HG02588 (cell line): ENCODE results near the gene PCDHGC4.

Source experiments
- ATAC-seq: cut with Tn5 transposase; IDR thresholded peaks from one replicate; pipeline ENCODE4 v1.9.1; 2021; ENCODE audit warnings: mild to moderate bottlenecking, moderate library complexity; ENCODE audit not compliant: unreplicated experiment

Gene PCDHGC4

DNA sequence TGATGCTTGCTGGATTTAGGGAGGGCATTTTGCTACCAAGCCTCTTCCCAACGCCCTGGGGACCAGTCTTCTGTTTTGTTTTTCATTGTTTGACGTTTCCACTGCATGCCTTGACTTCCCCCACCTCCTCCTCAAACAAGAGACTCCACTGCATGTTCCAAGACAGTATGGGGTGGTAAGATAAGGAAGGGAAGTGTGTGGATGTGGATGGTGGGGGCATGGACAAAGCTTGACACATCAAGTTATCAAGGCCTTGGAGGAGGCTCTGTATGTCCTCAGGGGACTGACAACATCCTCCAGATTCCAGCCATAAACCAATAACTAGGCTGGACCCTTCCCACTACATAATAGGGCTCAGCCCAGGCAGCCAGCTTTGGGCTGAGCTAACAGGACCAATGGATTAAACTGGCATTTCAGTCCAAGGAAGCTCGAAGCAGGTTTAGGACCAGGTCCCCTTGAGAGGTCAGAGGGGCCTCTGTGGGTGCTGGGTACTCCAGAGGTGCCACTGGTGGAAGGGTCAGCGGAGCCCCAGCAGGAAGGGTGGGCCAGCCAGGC is 27.0 kb downstream of the PCDHGC4 start:
- no peak for ATAC-seq

DNA sequence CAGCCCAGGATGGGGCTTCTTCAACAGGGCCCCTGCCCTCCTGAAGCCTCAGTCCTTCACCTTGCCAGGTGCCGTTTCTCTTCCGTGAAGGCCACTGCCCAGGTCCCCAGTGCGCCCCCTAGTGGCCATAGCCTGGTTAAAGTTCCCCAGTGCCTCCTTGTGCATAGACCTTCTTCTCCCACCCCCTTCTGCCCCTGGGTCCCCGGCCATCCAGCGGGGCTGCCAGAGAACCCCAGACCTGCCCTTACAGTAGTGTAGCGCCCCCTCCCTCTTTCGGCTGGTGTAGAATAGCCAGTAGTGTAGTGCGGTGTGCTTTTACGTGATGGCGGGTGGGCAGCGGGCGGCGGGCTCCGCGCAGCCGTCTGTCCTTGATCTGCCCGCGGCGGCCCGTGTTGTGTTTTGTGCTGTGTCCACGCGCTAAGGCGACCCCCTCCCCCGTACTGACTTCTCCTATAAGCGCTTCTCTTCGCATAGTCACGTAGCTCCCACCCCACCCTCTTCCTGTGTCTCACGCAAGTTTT is 27.6 kb downstream of the PCDHGC4 start:
- ATAC-seq = no peak

DNA sequence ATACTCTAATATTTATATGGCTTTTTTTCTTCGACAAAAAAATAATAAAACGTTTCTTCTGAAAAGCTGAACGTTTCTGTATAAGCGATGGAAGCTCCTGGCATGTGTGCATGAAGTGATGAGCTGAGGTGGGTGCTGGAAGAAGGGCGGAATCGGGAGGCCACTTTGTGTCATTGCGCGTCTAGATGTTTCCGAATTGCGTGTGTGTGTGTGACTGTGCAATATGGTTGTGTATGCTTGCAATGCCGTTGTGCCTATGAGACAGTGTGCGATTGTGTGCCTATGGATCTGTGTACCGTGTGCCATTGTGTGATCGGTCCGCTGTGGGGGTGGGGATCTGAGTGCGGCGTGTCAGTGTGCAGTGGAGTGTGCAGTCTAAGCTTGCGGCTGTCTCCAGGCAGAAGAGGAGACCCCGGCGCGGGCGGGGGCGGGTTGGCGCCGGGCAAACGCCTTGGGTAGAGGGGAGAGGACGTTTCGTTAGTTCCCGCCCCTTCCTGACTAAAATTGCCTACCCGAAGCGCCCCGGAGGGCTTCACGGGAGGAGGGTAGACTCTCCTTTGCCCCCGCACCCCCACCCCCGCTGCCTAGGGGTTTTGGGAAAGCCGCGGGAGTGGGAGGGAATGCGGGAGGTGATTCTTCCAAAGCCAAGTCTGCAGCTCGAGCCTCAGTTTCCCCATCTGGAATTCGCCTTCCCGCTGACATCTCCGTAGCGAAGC is 28.2 kb downstream of the PCDHGC4 start:
- no peak for ATAC-seq

DNA sequence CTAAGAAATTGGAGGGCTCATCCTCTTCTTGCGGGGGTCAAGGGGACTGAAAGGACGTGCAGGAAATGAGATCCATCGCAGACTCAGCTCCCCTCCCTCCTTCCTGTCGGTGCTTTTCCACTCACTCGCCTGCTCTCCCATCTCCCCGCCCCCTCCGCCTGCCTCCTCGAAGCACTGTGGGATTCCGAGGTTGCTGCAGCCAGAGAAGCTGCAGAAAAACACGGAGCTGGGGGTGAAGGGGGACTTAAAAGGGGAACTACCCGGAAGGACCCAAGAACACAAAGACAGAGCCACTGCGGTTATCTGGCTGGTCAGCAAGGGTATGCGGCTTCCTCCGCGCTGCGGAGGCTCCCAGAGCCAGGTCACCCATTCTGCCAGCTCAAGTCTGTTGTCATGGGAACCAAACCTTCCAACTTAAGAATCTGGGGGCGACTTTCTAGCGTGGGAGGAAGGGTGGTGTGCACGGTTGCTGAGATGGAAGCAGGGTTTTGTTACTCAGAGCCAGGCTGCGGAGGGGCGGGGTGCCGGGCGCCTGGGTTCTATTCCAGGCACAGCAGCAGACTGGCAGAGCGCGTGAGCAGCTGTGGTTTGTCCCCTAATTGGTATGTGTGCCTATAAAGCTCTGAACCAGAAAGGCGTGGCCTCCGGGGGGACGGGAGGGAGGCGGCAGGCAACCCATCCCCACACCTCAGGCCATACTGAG is 28.9 kb downstream of the PCDHGC4 start:
- ATAC-seq = peak; percentile 31

DNA sequence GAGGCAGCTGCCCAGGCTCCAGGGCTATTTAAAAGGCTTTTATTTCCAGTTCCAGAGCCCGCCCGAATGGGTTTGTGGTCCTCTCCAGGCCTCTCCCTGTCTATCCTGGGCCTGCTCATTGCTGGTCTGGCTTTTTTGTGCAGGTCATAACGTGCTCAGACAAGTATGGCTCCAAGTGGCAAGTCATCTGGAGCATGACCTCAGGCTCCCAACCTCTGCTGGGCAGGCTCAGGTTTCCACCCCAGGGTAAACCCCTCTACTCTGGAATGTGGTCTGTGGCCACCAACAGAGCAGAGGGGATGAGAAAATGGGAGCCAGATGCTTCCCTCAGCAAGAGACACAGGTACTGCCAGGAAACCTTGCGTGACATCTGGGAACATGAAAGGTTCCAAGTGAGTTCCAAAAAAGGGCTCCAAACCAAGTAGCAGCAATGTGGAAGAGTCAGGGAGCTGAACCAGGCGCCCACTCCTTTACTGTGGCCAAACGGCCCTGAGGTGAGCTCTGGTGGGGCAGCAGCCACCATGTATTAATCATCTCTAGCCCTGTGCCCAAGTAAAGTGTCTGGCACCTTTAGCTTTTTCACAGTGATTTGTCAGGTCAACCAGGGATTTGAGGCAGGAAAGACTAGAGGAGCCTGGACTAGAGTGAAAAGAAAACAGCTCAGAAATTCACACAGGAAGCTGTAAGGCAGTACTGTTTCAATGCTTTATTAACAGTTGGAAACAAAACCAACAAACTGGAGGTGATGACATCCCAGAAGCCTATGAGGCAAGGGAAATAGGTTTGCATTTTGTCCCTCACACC is 29.7 kb downstream of the PCDHGC4 start:
- peak; percentile 16 for ATAC-seq

DNA sequence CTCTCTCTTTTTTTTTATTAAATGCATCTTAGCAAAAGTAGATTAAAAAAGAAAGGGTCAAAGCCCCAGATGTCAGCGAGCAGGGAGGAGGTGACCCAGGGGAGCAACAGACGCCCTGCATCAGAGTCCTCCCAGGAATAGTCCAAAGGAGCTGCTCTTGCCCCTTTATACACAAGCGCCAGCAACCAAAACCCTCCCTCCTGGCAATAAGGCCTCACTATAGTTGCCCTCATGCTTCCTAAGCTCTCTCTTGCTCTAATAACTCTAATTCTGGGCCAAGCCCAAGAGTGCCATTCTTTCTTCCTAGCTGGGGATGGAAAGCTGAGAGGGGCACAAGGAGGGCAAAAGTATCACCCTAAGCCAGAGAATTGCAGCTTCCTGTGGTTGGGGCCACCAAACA is 30.3 kb downstream of the PCDHGC4 start:
- ATAC-seq = no peak

DNA sequence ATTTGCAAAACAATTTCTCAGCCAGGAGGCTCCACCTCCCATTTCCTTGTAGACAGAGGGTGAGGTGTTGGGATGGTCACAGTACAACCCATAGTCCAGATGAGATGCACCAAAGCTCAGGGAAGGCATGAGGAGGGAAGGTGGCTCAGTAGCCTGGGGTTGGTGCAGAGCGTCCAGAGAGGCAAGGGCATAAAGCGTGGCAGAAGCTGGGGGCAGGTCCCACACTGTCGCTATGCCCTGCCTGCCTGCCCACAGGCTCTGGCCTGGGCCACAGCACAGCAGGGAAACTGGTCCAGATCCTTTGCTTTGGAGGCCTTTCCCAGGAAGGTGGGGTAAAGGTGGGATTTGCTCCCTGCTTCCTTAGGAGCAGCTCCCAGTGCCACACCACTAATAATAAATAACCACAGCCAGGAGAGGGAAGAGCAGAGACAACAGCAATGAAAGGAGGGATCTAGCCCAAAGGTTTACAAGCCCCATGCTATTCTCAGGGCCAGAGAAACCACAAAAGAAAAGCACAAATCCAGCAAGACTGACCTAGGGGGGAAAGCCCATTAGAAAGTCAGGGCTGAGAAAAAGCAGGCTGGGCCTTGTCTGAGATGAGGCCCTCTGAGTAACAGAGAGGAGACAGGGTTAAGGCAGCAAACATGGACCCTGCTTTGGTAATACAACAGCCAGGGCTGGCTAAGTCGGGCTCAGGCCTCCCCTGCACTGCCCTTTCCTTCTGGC is 31.3 kb downstream of the PCDHGC4 start:
- ATAC-seq = no peak

DNA sequence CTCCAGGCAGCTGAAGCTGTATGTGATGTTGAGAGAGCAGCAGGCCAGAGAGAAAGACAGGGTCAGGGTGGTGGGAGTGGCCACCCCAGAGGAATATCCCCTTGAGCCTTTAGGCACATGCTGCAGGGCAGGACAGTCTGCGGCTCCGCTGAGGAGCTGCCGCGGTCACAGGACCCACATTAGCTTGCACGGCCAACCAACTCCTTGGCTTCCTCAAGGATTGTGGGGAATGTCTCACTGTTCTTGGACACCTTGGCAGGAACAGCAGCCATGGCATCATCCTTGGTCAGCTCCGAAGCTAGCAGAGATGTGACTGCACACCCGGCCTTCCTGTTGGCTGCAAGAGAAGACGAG is 31.8 kb downstream of the PCDHGC4 start:
- no peak for ATAC-seq

DNA sequence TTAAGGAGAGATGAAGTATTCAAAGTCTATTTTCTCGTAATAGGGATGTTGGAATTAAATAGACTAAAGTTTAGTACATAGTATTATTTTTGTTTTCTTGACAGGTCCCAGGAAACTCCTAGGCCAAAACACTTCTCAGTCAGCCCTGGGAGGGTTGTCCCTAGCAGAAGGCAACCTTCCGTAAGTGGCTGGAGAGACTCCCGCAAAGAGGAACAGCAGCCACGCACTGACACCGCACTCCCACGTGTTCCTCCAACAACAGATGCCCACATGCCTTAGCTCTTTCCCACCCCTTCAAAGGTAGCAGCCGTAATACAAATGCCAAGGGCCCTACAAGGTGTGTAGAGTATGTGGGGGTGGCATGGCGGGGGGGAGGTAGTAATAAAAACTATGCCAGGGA is 32.5 kb downstream of the PCDHGC4 start:
- no peak for ATAC-seq

DNA sequence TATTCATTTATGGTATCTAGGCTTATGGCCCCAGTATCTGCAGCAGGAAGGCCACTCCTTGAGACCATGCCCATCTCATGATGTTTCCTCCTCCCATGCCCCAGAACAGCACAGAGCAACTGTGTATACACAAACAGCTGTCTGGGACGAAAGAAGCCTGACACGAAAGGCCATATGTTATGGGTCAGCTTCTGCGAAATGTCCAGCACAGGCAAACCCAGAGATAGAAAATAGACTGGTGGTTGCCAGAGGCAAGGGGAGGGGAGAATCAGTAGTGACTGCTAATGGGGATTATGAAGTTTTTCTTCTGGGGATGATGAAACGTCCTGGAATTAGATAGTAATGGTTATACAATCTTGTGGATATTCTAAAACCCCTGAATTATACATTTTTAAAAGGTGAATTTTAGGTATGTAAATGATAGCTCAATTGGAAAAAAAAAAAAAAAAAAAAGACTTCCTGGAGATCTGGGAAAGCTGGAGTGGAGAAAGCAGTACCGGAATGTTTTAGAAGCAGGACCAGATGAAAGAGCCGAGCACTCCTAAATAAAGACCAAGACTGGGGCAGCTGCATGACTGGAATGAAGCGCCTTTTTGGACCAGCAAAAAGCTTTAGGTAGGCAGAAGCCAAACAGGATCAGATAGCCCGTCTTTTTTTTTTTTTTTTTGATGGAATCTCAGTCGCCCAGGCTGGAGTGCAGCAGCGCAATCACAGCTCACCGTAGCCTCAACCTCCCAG is 33.2 kb downstream of the PCDHGC4 start:
- ATAC-seq = no peak

DNA sequence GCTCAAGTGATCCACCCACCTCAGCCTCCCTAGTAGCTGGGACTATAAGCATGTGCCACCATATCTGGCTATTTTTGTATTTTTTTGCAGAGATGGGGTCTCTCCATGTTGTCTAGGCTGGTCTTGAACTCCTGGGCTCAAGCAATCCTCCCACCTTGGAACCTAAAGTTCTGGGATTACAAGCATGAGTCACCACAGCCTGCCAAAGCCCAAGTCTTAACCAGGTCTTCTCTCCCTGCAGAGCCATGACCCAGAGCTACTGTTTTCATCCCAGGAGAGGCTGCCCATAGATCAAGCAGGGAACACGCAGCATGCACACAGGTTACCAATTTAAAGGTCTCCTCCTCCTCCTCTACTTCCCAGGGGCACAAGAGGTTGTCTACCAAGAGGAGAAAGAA is 33.8 kb downstream of the PCDHGC4 start:
- ATAC-seq = no peak

DNA sequence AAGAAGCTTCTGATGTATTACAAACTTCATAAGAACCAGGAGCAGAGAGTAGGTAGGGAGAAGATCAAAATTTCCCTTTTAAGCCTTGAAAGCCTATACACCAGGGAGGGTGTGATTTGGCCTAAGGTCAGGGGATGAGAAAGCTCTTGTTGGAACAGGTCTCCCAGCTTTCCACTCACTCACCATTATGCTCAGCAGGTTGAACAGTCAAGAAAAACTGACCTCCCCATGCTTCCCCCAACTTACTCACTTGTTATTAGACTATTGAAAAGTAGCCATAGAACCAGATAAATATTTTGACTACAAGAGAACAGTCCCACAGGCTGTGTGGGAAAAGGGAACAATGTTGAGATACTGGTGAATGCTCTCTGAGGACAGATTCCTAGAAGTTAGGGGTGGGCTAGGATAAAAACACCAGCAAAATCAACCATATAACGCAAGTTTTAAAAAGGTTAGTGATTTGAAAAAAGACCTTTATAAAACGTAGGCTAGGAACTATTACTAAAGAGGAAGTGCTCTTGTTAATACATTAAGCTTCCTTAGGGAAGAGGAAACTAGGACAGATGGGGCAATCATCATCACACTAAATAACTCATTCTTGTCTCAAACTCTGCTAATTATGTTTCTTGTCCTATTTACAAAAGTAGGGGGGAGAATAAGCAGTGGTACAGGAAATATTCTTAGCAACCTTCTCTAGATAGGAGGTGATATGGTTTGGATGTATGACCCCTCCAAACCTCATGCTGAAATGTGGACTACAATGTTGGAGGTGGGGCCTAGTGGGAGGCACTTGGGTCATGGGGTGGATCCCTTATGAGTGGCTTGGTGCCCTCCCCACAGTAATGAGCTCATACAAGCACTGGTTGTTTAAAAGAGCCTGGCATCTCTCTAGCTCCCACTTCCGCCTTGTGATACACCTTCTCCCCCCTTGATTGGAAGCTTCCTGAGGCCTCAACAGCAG is 35.1 kb downstream of the PCDHGC4 start:
- no peak for ATAC-seq

DNA sequence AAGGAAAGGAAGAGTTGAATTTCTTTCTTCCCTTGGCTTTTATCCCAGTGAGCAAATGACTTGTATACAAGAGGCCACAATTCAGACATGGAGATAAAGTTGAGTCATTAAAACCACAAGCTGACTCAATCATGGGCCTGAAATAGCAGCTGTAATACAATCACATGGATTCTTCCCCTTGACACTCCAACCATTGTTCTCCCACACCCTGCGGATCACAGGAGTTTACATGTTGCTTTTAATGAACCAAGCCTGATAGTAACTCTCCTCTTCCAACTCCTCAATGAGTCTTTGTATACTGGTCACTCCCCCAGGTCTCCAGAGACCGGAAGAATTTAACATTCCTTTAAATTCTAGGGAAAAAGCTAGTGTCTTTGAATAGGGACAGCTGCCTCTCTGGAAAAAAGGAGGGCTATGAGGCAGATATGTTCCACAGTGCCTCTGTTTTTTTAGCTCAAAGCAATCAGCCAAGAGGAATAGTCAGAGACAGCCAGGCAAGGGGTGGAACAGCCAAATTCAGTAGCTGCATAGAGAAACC is 36.5 kb downstream of the PCDHGC4 start:
- ATAC-seq = no peak

DNA sequence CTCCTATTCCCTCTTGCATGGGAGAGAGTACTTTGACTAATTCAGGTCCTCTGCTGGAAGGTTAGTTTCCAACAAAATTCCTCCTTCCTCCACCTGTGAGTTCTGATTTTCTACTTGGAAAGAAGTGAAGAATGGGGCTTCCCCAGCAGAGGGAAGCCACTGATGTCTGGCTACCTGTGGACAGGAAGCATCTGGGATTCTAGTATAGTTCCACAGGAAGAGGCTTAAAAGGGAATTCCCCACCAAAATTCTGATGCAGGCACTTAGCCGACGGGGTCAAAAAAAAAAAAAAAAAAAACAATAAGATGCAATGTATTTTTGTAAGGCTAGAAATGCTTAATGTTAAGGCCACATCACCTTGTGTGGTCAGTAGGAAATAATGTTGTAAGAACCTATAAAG is 37.5 kb downstream of the PCDHGC4 start:
- ATAC-seq = no peak

DNA sequence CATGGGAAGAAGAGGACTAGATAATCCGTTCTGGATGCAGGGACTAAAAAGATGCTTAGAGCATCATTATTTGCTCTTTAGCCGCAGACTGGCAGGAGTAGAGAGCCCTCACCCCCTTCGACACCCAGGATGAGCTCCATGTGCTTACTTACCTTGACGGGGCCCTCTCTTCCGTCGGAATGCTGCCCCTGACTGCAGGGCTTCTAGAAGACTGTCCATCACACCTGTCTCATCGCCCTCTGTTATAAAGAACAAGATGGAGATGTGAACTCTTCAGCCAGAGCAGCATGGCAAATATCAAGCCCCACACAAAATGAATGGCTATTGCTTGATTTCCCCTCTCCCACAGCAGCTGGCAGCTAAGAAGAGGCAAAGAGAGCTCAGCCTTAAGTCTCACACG is 39.2 kb downstream of the PCDHGC4 start:
- no peak for ATAC-seq

DNA sequence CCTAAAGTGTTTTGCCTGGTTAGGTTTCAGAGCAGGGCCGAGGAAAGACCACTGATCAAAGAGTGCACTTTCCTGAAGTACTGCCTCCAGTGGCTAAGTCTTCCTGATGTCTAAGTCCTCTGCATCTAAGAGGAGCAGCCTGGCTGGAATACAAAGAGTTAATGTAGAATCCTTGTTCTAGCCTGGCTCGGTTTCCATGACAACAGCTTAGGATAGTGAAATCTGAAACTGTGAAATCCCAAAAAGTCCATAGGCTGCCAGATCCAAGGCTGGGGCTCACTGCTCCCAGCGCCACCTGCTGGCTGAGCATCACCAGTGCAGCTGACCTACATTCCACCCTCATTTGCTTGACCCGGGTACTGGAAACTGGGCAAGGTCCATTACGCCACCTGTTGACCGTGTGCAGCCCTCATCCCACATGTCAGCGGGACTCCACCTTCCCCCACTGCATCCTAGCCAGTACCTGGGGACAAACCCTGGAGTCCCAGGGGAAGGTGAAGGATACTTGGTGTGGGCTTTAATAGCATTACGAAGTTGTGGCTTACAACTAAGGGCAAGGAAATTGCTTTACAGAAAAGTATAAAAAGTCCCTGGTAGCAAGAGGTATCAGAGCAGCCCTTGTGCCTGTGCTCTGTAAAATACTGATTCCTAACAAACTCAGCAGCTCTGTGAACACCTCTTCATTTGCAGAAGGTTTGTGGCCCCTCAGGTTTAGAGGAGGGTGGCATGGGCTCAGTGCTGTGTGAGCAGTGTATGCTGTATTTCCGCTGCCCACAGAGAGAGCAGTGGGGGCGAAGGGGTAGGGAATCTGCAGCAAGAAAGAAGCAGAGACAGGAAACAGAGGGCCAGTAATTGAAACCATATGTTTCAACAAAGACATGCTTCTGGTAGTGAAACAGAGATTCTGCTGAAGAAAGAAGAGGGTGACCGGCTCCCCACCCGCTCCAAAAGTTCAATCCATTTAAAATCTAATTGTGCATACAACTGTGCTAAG is 40.1 kb downstream of the PCDHGC4 start:
- ATAC-seq = peak; percentile 84

DNA sequence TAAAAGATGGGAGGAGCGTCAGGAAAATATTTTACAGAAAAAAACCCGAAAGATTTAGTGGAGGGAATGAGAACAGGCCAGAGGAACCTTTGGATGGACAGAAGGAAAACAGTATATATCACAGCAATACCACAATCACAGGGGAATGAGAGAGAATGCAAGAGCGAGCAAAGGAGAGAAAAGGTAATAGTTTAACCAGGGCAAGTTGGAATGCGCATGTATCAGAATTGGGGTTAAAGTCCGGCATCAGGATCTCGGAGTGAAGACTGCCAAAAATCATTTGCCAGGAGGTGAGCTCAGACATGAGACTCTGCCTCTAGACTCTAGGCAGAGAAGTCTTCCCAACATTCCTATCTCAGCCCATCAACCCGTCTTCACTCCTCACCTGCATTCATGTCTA is 40.8 kb downstream of the PCDHGC4 start:
- no peak for ATAC-seq
